ENCODE measurements around the gene POLR3B. TPM values are rescaled to one million over a fixed set of nuclear protein-coding genes. Genes with fewer than 3 reads are reported as not detected.
"Not testable (repeated sequence)": the region's sequence is repeated elsewhere in the genome, so short reads cannot be mapped to it uniquely, and the experiment has no call there.

POLR3B gene
- total and polyA plus RNA-seq, 2 of the 8 experiments (the other 6 are each of a cell fraction or from before 2014, with no cell fraction given): 5.0 to 13.2 TPM

DNA sequence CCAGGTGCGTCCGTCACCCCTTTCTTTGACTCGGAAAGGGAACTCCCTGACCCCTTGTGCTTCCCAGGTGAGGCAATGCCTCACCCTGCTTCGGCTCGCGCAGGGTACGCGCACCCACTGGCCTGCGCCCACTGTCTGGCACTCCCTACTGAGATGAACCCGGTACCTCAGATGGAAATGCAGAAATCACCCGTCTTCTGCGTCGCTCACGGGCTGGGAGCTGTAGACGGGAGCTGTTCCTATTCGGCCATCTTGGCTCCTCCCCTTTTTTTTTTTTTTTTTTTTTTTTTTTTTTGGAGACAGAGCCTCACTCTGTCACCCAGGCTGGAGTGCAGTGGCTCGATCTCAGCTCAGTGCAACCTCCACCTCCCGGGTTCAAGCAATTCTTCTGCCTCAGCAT lies 120.1 kb downstream of the POLR3B start:
- H2BK5ac ChIP-seq (ENCODE audit: low read depth, low read length): not testable (repeated sequence)
- CTCF ChIA-PET (ENCODE audit: partially characterized antibody): interaction anchor here (2.0 kb wide), 1 partner anchor 9 kb away, joined by 7 read pairs; no protein-coding TSS in a partner anchor

More for the DNA sequence above, 120.1 kb downstream of the POLR3B start:
- not testable (repeated sequence) for H3K27ac ChIP-seq (ENCODE audit: low read depth, low read length); H3K23ac ChIP-seq (ENCODE audit: insufficient read length); H2AK5ac ChIP-seq (ENCODE audit: low read depth, low read length); H3K4me3 ChIP-seq (ENCODE audit: extremely low read depth in 1 of 4, insufficient read depth in 2 of 4, low read depth in 3 of 4, low read length in 4 of 4); H3K4ac ChIP-seq (replicated peaks; ENCODE audit: insufficient read length, low read depth, low read length); H3K9ac ChIP-seq (replicated peaks in 1 of 4; ENCODE audit: extremely low read depth in 1 of 4, low read depth in 3 of 4, low read length in 3 of 4); H3K4me1 ChIP-seq (replicated peaks in 1 of 4; ENCODE audit: control insufficient read depth in 3 of 4, insufficient read depth in 4 of 4, low read length in 3 of 4); H3K79me1 ChIP-seq (ENCODE audit: low read depth, low read length); H4K5ac ChIP-seq (ENCODE audit: insufficient read length, low read depth, low read length); H3K79me2 ChIP-seq (ENCODE audit: control insufficient read depth in 1 of 2, insufficient read depth in 2 of 2, low read length in 2 of 2); H3K14ac ChIP-seq (ENCODE audit: insufficient read length); H4K20me1 ChIP-seq (replicated peaks in 1 of 2; ENCODE audit: control insufficient read depth in 1 of 2, insufficient read depth in 2 of 2, low read length in 2 of 2); H2BK15ac ChIP-seq (ENCODE audit: low read length); H3K9me3 ChIP-seq (ENCODE audit: insufficient read depth in 2 of 2, low read depth in 1 of 2, low read length in 1 of 2); H3K56ac ChIP-seq (replicated peaks; ENCODE audit: insufficient read length, low read depth, low read length); H3K18ac ChIP-seq (ENCODE audit: extremely low read depth, low read length); H2BK12ac ChIP-seq (ENCODE audit: low read depth, low read length); H4K91ac ChIP-seq (replicated peaks; ENCODE audit: insufficient read length, low read length); H2AFZ ChIP-seq (ENCODE audit: low read length); H3K27me3 ChIP-seq (replicated peaks in 1 of 4; ENCODE audit: control insufficient read depth in 3 of 4, extremely low read depth in 1 of 4, insufficient read depth in 3 of 4, low read length in 3 of 4); FAIRE-seq; H3K23me2 ChIP-seq (ENCODE audit: low read depth, low read length); H2BK120ac ChIP-seq (replicated peaks; ENCODE audit: low read depth, low read length); H3K36me3 ChIP-seq (ENCODE audit: control insufficient read depth in 2 of 4, insufficient read depth in 4 of 4, low read length in 3 of 4); H2BK20ac ChIP-seq (ENCODE audit: low read length)
- Histone ChIP-seq H4K8ac (ENCODE audit: extremely low read depth, insufficient read depth, low read length) (peak overlapping the region; percentile 51; the same call in 1 of the 2 replicates), H3K4me2 (ENCODE audit: insufficient read depth in 1 of 2, low read depth in 2 of 2, low read length in 2 of 2) (peak overlapping the region in 1 of 2 experiments; percentile 30; a peak in 1 of 4 replicates)
- 0 out of 2 replicates have a peak, but pooled peaks have one; percentile 8 for TF ChIP-seq YY1 (IDR thresholded peaks at IDR 0.05; ENCODE audit: low read depth, low read length)
- DNase-seq (ENCODE audit: low read depth in 1 of 2, low spot score in 2 of 2): peak in 1 of 2 experiments; percentile 70
- no CpG with 5 or more reads among the region's 18 CpGs for WGBS, 2 experiments (ENCODE audit: extremely low coverage in 1 of 2, insufficient coverage in 1 of 2, insufficient read length in 1 of 2, insufficient replicate concordance in 2 of 2, low coverage in 1 of 2, low lambda C conversion rate in 2 of 2, missing lambda C conversion rate in 1 of 2)
- POLR2A ChIA-PET (ENCODE audit: partially characterized antibody): interaction anchor here (1.2 to 1.5 kb wide), 2 partner anchors 39 to 478 kb away, joined by 3 read pairs; partner anchors contain the start of gene TMEM263

Data from H1 (cell line).